ENCODE data around the gene CDK5. TPM values are rescaled to one million over a fixed set of nuclear protein-coding genes. Genes with fewer than 3 reads are reported as not detected.

The CDK5 gene
- total RNA-seq, 1 donor: 3.7 TPM

GRCh38 chr7:151069841-151070573 lies 12.3 kb upstream of the CDK5 start:
- Histone ChIP-seq H3K27me3 (ENCODE audit: insufficient read depth, low read length) (no peaks in the 10 kb centered on the region), H3K4me3 (ENCODE audit: low read length) (no peak overlapping the region), H3K4me1 (ENCODE audit: insufficient read depth, low read length) (no peaks in the 10 kb centered on the region), H3K9me3 (ENCODE audit: low read depth, low read length) (no peaks in the 10 kb centered on the region)

GRCh38 chr7:151068069-151068773 lies 10.5 kb upstream of the CDK5 start:
- H3K4me1 ChIP-seq (ENCODE audit: insufficient read depth, low read length): no peaks in the 10 kb centered on the region
- H3K4me3 ChIP-seq (ENCODE audit: low read length): no peak overlapping the region
- no peaks in the 10 kb centered on the region for H3K9me3 ChIP-seq (ENCODE audit: low read depth, low read length)

GRCh38 chr7:151066273-151066974 lies 8.7 kb upstream of the CDK5 start:
- Histone ChIP-seq H3K4me1 (ENCODE audit: insufficient read depth, low read length) (peaks cover under 1% of the 10 kb centered on the region), H3K4me3 (ENCODE audit: low read length) (no peak overlapping the region), H3K27me3 (ENCODE audit: insufficient read depth, low read length) (no peaks in the 10 kb centered on the region), H3K9me3 (ENCODE audit: low read depth, low read length) (no peaks in the 10 kb centered on the region)

More at GRCh38 chr7:151068069-151068773, 10.5 kb upstream of the CDK5 start:
- H3K27me3 ChIP-seq (ENCODE audit: insufficient read depth, low read length): no peaks in the 10 kb centered on the region

GRCh38 chr7:151065516-151065915 lies 7.8 kb upstream of the CDK5 start:
- no peaks in the 10 kb centered on the region for H3K9me3 ChIP-seq (ENCODE audit: low read depth, low read length)
- H3K4me1 ChIP-seq (ENCODE audit: insufficient read depth, low read length): peaks cover 9% of the 10 kb centered on the region
- no peaks in the 10 kb centered on the region for H3K27me3 ChIP-seq (ENCODE audit: insufficient read depth, low read length)
- no peak overlapping the region for H3K4me3 ChIP-seq (ENCODE audit: low read length)

GRCh38 chr7:151064993-151065392 lies 7.3 kb upstream of the CDK5 start:
- H3K4me3 ChIP-seq (ENCODE audit: low read length): no peak overlapping the region
- H3K9me3 ChIP-seq (ENCODE audit: low read depth, low read length): no peaks in the 10 kb centered on the region
- no peaks in the 10 kb centered on the region for H3K27me3 ChIP-seq (ENCODE audit: insufficient read depth, low read length)
- peaks cover 15% of the 10 kb centered on the region for H3K4me1 ChIP-seq (ENCODE audit: insufficient read depth, low read length)

- peaks cover 16% of the 10 kb centered on the region for H3K4me1 ChIP-seq (ENCODE audit: insufficient read depth, low read length)
- no peaks in the 10 kb centered on the region for H3K9me3 ChIP-seq (ENCODE audit: low read depth, low read length)
- no peak overlapping the region for H3K4me3 ChIP-seq (ENCODE audit: low read length)
- no peaks in the 10 kb centered on the region for H3K27me3 ChIP-seq (ENCODE audit: insufficient read depth, low read length)
These were observed 6.8 kb upstream of the CDK5 start for GRCh38 chr7:151064454-151064853.

- H3K4me1 ChIP-seq (ENCODE audit: insufficient read depth, low read length): peaks cover 26% of the 10 kb centered on the region
- no peak overlapping the region for H3K4me3 ChIP-seq (ENCODE audit: low read length)
- no peaks in the 10 kb centered on the region for H3K9me3 ChIP-seq (ENCODE audit: low read depth, low read length)
- no peaks in the 10 kb centered on the region for H3K27me3 ChIP-seq (ENCODE audit: insufficient read depth, low read length)
These were observed 5.5 kb upstream of the CDK5 start for GRCh38 chr7:151063212-151063561.

GRCh38 chr7:151062399-151063211 lies 4.9 kb upstream of the CDK5 start:
- Histone ChIP-seq H3K9me3 (ENCODE audit: low read depth, low read length) (no peaks in the 10 kb centered on the region), H3K4me1 (ENCODE audit: insufficient read depth, low read length) (peaks cover 26% of the 10 kb centered on the region), H3K4me3 (ENCODE audit: low read length) (no peak overlapping the region), H3K27me3 (ENCODE audit: insufficient read depth, low read length) (no peaks in the 10 kb centered on the region)

- H3K4me3 ChIP-seq (ENCODE audit: low read length): no peak overlapping the region
- H3K9me3 ChIP-seq (ENCODE audit: low read depth, low read length): no peaks in the 10 kb centered on the region
- peaks cover 32% of the 10 kb centered on the region for H3K4me1 ChIP-seq (ENCODE audit: insufficient read depth, low read length)
- no peaks in the 10 kb centered on the region for H3K27me3 ChIP-seq (ENCODE audit: insufficient read depth, low read length)
These were observed 4.4 kb upstream of the CDK5 start for GRCh38 chr7:151062111-151062398.

- H3K27me3 ChIP-seq (ENCODE audit: insufficient read depth, low read length): no peaks in the 10 kb centered on the region
- H3K9me3 ChIP-seq (ENCODE audit: low read depth, low read length): no peaks in the 10 kb centered on the region
- H3K4me3 ChIP-seq (ENCODE audit: low read length): no peak overlapping the region
- H3K4me1 ChIP-seq (ENCODE audit: insufficient read depth, low read length): peaks cover 36% of the 10 kb centered on the region
These were observed 3.8 kb upstream of the CDK5 start for GRCh38 chr7:151061213-151062110.

- Histone ChIP-seq H3K9me3 (ENCODE audit: low read depth, low read length) (no peaks in the 10 kb centered on the region), H3K4me1 (ENCODE audit: insufficient read depth, low read length) (peaks cover 36% of the 10 kb centered on the region), H3K4me3 (ENCODE audit: low read length) (peak overlapping the region; percentile 84), H3K27me3 (ENCODE audit: insufficient read depth, low read length) (no peaks in the 10 kb centered on the region)
These were observed 2.9 kb upstream of the CDK5 start for GRCh38 chr7:151060416-151061212.

GRCh38 chr7:151060113-151060415 lies 2.4 kb upstream of the CDK5 start:
- no peaks in the 10 kb centered on the region for H3K9me3 ChIP-seq (ENCODE audit: low read depth, low read length)
- peaks cover 36% of the 10 kb centered on the region for H3K4me1 ChIP-seq (ENCODE audit: insufficient read depth, low read length)
- H3K4me3 ChIP-seq (ENCODE audit: low read length): peak overlapping the region; percentile 84
- no peaks in the 10 kb centered on the region for H3K27me3 ChIP-seq (ENCODE audit: insufficient read depth, low read length)

- peaks cover 36% of the 10 kb centered on the region for H3K4me1 ChIP-seq (ENCODE audit: insufficient read depth, low read length)
- no peaks in the 10 kb centered on the region for H3K9me3 ChIP-seq (ENCODE audit: low read depth, low read length)
- H3K27me3 ChIP-seq (ENCODE audit: insufficient read depth, low read length): no peaks in the 10 kb centered on the region
- peak within 1 kb of the TSS; percentile 84 for H3K4me3 ChIP-seq (ENCODE audit: low read length)
These were observed 1.8 kb upstream of the CDK5 start, which contains the start of gene SLC4A2 for GRCh38 chr7:151059367-151060112. TSS of gene SLC4A2 (plus strand) at chr7:151059589. CDS start at chr7:151061988, 2,399 bp downstream.
